ENCODE data around the gene FASTKD2.

- TF ChIP-seq CEBPB (IDR thresholded peaks at IDR 0.05; ENCODE audit: low read depth, low read length) (no peak), FOS (IDR thresholded peaks at IDR 0.05; ENCODE audit: low read depth, low read length) (no peak), CTCF (conservative IDR thresholded peaks at IDR 0.05; ENCODE audit: low read depth, low read length) (no peak), RFX5 (IDR thresholded peaks at IDR 0.05; ENCODE audit: low read depth, low read length) (no peak), POLR2A (IDR thresholded peaks at IDR 0.05; ENCODE audit: low read depth, low read length) (no peak), RCOR1 (IDR thresholded peaks at IDR 0.05; ENCODE audit: insufficient replicate concordance, low read length) (no peak), CHD1 (IDR thresholded peaks at IDR 0.05; ENCODE audit: low read depth, low read length) (no peak), RAD21 (IDR thresholded peaks at IDR 0.05; ENCODE audit: low read length) (no peak), SMC3 (IDR thresholded peaks at IDR 0.05; ENCODE audit: low read depth, low read length) (no peak)
Observed at GRCh38 chr2:206814498-206814897, 49.1 kb downstream of the FASTKD2 start.
